ENCODE data around the gene ZBTB3.

Gene ZBTB3

DNA sequence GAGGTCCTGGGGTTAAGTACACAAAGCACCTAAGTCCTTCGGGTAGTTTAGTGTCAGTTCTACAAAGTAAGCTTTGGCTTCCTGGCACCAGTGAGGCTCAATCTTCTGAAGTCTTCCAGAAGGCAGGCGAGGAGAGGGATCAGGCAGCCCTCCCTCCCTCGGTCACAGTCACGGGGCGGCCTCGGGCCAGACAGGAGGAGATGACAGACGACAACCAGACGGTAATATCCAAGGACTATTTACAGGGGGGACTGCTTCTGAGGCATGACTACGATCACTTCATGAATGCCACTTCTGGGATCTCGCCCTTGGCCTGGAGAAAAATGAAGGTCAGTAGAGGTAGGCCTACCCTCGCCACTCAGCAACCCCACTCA, 38.2 kb upstream of the ZBTB3 start:
- TF ChIP-seq, protein P1, sequence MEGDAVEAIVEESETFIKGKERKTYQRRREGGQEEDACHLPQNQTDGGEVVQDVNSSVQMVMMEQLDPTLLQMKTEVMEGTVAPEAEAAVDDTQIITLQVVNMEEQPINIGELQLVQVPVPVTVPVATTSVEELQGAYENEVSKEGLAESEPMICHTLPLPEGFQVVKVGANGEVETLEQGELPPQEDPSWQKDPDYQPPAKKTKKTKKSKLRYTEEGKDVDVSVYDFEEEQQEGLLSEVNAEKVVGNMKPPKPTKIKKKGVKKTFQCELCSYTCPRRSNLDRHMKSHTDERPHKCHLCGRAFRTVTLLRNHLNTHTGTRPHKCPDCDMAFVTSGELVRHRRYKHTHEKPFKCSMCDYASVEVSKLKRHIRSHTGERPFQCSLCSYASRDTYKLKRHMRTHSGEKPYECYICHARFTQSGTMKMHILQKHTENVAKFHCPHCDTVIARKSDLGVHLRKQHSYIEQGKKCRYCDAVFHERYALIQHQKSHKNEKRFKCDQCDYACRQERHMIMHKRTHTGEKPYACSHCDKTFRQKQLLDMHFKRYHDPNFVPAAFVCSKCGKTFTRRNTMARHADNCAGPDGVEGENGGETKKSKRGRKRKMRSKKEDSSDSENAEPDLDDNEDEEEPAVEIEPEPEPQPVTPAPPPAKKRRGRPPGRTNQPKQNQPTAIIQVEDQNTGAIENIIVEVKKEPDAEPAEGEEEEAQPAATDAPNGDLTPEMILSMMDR (IDR thresholded peaks at IDR 0.05; ENCODE audit: unreplicated experiment in 3 of 3) = no peak
- peaks cover 54% of the 10 kb centered on the region for H3K36me3 Mint-ChIP-seq (ENCODE audit: low read depth)

GRCh38 chr11:62791501-62792201, 37.7 kb upstream of the ZBTB3 start, which contains the start of gene TMEM223:
TMEM223 (minus strand) TSS chr11:62792006; CDS start chr11:62791994, 12 bp downstream.
- peak within 1 kb of the TSS; percentile 92 to 97 (median 96) for H3K27ac Mint-ChIP-seq
- H3K4me1 Mint-ChIP-seq = peaks cover 31% of the 10 kb centered on the region
- H3K27me3 Mint-ChIP-seq (ENCODE audit: low read depth) = no peaks in the 10 kb centered on the region
- no peaks in the 10 kb centered on the region for H3K9me3 Mint-ChIP-seq
- H3K4me3 Mint-ChIP-seq = peak within 1 kb of the TSS; percentile 92 to 96 (median 95)
- peaks cover 51% of the 10 kb centered on the region for H3K36me3 Mint-ChIP-seq (ENCODE audit: low read depth)
- TF ChIP-seq, protein P1 (IDR thresholded peaks at IDR 0.05; ENCODE audit: unreplicated experiment in 3 of 3) = no peak

More for the DNA sequence above, 38.2 kb upstream of the ZBTB3 start:
- Mint-ChIP-seq H3K27ac (peak overlapping the region; percentile 92 to 97 (median 96)), H3K9me3 (no peaks in the 10 kb centered on the region), H3K4me3 (peak overlapping the region; percentile 92 to 96 (median 95)), H3K4me1 (peaks cover 31% of the 10 kb centered on the region), H3K27me3 (ENCODE audit: low read depth) (no peaks in the 10 kb centered on the region)

- Mint-ChIP-seq H3K9me3 (no peaks in the 10 kb centered on the region), H3K4me3 (peak overlapping the region; percentile 92 to 96 (median 95)), H3K4me1 (peaks cover 31% of the 10 kb centered on the region), H3K36me3 (ENCODE audit: low read depth) (peaks cover 33% of the 10 kb centered on the region), H3K27me3 (ENCODE audit: low read depth) (no peaks in the 10 kb centered on the region), H3K27ac (peak overlapping the region; percentile 55 to 75 (median 63))
- TF ChIP-seq, protein P1 (IDR thresholded peaks at IDR 0.05; ENCODE audit: unreplicated experiment in 3 of 3) = no peak
These were observed 35.6 kb upstream of the ZBTB3 start for GRCh38 chr11:62789576-62789975.

- Mint-ChIP-seq H3K27me3 (ENCODE audit: low read depth) (no peaks in the 10 kb centered on the region), H3K9me3 (no peaks in the 10 kb centered on the region), H3K27ac (peak overlapping the region; percentile 55 to 75 (median 63)), H3K36me3 (ENCODE audit: low read depth) (peaks cover 27% of the 10 kb centered on the region), H3K4me1 (peaks cover 31% of the 10 kb centered on the region), H3K4me3 (peak overlapping the region; percentile 92 to 96 (median 95))
- TF ChIP-seq, protein P1 (IDR thresholded peaks at IDR 0.05; ENCODE audit: unreplicated experiment in 3 of 3) = no peak
These were observed 35.0 kb upstream of the ZBTB3 start for GRCh38 chr11:62788991-62789390.

- H3K4me1 Mint-ChIP-seq = peaks cover 28% of the 10 kb centered on the region
- peaks cover 27% of the 10 kb centered on the region for H3K36me3 Mint-ChIP-seq (ENCODE audit: low read depth)
- no peaks in the 10 kb centered on the region for H3K9me3 Mint-ChIP-seq
- TF ChIP-seq, protein P1 (IDR thresholded peaks at IDR 0.05; ENCODE audit: unreplicated experiment in 3 of 3) = no peak
- H3K27me3 Mint-ChIP-seq (ENCODE audit: low read depth) = no peaks in the 10 kb centered on the region
- H3K4me3 Mint-ChIP-seq = peak within 1 kb of the TSS; percentile 92 to 98 (median 96)
- peak within 1 kb of the TSS; percentile 89 to 97 (median 97) for H3K27ac Mint-ChIP-seq
These were observed 33.2 kb upstream of the ZBTB3 start, which contains the start of gene TMEM179B for GRCh38 chr11:62787005-62787759. TMEM179B (plus strand) TSS chr11:62787402; CDS start chr11:62787432, 30 bp downstream.
